ENCODE data around the gene ZIC1.

DNA sequence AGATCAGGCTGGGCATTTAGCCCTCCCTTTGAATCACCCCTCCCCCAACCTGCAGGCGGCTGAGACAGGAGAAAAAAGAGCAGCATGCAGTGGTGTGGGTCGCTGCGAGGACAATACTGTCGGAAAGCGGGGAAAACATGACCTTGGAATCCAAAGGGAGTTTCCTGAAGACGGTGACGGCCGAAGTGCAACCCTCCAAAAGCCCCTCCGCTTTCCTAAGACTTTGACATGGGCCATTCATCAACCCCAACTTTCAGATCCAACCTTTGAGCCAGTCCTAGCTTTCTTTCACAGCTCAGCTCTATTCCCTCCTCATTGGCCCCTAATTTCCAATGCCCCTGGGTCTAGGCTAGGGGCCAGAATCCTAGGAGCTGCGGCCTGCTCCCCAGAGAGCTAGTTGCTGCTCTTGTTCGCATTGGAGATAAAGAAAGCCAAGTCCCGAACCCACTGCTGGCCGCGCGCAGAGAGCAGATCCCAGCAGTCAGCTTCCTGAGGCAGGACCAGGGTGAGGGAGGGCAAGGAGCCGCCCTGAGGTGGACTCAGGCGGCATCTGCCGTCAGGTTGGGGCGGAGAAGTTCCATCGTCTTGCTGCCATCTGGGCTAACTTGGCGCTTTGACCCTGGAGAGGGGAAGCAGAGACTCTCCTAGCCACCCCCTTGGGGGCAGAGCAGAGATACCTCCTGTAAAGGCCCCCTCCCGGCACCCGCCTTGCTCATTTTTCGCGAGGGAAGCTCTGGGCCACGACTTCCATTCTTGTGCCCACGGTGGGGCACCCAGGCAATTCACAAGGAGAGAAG lies 3.7 kb upstream of the ZIC1 start:
- TF ChIP-seq, protein P1, sequence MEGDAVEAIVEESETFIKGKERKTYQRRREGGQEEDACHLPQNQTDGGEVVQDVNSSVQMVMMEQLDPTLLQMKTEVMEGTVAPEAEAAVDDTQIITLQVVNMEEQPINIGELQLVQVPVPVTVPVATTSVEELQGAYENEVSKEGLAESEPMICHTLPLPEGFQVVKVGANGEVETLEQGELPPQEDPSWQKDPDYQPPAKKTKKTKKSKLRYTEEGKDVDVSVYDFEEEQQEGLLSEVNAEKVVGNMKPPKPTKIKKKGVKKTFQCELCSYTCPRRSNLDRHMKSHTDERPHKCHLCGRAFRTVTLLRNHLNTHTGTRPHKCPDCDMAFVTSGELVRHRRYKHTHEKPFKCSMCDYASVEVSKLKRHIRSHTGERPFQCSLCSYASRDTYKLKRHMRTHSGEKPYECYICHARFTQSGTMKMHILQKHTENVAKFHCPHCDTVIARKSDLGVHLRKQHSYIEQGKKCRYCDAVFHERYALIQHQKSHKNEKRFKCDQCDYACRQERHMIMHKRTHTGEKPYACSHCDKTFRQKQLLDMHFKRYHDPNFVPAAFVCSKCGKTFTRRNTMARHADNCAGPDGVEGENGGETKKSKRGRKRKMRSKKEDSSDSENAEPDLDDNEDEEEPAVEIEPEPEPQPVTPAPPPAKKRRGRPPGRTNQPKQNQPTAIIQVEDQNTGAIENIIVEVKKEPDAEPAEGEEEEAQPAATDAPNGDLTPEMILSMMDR (IDR thresholded peaks at IDR 0.05): no peak
- TF ChIP-seq POLR2A (IDR thresholded peaks at IDR 0.05): no peak
